Measurements from ENCODE around the gene GABBR2. TPM values are rescaled to one million over a fixed set of nuclear protein-coding genes. Genes with fewer than 3 reads are reported as not detected.
"Not testable (repeated sequence)": the region's sequence is repeated elsewhere in the genome, so short reads cannot be mapped to it uniquely, and the experiment has no call there.

The GABBR2 gene
- total RNA-seq, 1 donor from 2014 or later: 0.68 TPM

DNA sequence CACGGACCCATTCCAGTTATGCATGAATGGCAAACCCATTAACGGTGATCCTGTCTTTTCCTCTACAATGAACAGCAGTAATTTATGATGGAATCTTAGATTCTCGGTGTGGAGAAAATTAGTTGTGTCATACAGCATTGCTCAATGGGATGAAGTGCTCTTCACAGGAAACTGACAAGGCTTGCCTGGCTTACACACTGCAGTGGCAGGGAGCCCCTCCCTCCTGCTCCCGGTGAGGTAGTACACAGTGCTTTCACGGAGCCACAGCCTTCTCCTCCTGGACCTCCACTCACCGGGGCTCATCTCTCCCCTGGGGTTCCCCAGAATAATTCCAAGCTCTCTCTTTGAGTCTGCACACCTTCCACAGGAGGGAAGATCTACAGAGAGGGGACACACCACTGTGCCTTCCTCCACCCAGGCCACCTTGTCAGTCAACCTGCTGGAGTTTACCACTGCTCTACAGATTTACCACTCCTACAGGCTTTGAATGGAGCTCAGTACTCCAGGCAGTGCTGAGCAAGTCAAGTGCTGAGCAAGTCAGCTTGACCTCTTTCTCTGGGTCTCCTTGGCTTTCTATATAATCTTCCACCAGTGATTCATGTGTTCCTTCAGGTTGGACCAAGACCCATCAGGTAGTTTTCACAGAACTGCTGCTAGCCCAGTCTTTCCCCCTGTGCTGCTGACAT, 394.2 kb downstream of the GABBR2 start:
- DNase-seq: peak; percentile 8

DNA sequence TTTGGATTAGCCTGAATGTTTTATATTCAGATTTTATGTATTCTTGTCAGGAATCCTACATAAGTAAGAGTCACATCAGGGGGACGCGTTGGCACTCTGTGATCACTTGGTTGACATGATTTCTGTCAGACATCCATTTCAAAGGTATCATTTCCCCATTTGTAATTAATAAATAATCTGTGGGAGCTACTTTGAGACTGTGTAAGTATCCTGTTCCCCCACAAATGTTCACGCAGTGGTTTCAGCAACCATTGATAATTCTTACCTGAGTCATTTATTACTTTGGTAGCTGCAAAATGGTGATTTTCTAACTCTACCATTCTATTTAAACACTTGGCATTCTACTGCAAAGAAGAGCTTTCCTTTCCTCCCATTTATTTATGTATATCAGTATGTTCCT, 396.4 kb downstream of the GABBR2 start:
- no peak for DNase-seq

DNA sequence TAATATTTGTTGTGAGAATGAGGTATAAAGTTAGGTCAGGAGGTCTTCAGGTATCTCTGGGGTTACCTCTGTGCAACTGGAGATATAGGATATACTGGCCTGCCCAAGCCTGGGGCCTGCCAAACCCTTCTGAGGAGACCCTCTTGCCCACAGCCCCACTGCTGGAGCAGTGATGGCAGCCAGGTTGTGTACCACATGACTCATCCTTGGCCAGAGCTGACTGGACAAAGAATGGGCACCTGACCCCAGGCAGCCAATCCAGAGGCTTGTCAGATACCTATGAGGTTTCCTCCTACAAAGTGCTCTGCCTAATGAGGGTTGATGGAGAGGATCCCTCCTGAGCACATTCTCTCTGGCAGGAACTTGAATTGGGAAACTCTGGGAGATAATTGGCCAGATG, 397.2 kb downstream of the GABBR2 start:
- DNase-seq: no peak

DNA sequence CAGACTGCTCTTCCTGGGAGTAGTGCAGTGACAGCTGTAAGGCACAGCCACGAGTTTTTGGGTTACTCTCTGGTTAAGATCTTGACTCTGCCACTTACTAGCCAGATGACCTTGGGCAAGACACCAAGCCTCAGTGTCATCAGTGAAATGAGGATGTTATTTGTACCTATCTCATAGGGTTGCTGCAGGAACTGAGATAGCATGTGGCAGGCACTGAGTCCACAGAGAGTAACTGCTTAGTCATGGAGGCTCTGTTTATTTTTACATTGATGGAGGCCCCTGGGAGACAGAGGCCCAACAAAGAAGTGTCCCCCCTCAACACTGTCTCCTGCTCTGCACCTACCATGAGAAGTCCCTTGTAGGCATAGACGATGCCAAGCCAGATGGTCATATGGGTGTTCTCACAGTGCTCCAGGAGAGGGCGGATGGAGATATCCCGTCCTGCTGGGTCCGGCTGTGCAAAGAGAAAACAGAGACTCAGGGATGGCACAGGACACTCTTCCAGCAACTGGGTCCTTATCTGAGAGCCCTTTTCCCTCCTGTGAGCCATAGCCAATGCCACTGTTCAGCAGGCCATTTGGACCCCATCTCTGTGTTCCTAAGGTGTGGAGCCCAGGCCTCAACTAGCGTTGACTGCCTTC, 397.9 kb downstream of the GABBR2 start:
- no peak for DNase-seq

DNA sequence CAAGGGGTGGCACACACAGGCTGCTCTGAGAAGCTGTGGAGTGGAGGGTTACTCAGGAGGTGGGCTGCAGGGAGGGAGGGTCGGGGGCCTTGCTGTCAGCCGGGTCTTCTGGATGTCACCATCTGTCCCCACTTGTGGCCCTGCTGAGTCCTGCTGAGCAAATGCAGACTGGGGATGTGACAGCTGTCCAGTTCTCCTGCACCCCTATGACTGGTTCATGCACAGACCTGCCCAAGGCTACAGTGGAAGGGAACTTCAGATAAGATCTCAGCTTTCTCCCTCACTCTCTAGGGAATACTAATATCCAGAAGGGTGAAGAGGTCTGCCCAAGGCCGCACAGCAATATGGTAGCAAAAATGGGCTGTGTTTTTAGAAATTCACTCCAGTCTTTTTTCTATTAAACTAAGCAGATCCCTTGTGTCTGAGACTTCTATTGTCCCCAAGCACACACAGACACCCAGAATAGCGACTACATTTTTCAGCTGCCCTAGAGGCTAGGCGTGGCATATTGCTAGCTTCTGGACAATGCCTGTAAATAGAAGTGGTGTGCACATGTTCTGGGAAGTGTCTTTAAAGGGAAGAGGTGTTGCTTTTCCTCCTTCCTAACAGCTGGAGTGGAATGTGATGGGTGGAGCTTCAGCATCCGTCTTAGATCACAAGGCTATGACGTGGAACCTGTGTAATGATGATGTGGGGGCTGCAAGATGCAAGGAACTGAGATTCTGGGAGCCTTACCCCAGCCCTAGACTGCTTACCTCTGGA, 402.2 kb downstream of the GABBR2 start:
- DNase-seq: peak; percentile 46

DNA sequence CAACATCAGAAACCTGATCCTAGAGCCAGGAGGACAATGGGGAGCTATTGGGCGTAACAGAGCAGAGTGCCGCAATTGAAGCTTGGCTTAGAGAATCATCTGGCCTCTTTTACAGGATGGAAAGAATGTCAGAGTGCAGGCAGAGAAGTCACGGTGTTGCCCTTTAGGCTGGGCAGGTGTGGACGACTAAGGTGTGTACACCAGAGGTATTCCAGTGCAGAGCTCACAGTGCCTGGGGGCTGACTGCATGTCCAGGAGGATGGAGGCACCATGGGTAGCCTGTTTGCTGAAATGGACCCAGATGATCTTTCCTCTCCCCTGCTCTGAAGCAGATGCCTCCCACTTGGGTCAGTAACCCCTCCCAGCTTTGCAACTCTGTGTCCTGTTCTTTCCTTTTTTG, 404.4 kb downstream of the GABBR2 start:
- DNase-seq: no peak

DNA sequence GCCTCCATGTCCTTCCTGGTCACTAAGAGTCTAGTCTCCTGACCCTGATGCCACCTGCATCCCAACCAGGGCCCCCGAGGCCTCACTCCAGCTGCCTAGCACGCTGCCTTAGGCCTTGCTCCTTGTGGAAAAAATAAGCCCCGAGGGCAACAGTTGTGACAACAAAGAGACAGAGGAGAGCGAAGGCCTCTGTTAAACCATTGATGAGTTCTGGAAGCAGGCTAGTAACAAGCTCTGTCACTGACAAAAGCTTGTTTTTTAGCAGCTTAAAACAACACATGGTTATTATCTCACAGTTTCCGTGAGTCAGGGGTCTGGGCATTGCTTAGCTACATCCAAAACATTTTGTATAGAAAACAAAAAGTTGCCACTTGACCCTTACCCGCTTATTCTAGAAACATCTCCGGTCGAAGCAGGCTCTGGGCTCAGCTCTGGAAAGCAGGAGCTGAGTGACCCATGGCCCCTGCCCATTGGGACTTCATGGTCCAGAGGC, 405.1 kb downstream of the GABBR2 start:
- DNase-seq: peak; percentile 20

DNA sequence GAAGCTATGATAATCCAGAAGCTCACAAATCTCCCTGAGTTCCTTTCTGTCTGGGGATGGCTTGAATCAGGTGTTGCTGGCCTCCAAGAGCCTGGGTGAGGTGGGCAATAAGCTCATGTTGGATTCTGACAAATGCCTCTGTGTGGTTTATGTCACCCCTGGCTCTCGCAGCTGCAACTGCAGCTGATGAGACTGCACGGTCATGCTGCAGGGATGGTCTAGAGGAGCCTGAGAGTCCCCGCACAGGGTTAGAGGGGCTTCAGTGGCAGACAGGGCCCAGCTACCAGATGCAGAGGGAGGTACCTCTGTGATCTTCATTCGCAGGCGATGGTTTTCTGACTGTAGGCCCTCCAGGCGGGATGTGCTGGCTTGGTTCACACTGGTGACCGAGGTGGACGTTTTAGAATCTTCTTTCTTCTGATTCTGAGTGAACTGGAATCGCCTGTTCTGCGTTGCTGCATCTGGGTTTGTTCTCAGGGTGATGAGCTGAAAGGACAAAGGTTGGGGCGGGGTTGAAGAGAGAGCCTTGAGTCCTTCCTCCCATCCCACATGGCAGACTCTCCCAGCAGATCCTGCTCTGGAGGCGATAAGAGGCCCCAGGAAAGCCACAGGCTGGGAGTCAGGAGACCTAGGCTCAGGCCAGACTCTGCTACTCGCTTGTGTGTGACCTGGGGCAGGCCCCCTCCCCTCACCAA, 405.6 kb downstream of the GABBR2 start:
- DNase-seq: no peak

DNA sequence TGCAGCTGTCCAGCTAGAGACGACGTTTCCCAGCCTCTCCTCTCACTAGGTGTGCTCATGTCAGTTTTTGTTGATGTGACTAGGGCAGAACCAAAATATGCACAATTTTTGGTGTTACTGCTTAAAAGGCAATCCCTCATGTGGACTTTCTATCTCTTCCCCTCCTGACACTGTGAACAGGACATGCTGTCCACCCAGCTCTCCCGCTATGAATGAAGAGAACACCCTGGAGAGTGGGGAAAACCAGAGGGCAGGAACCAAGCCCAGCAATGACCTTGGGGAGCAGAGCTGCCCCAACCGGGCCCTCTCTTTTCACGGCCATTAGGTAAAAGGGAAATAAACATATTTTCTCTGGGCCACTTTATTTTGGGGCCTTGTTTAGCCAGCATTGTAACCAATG, 406.6 kb downstream of the GABBR2 start:
- DNase-seq: no peak

DNA sequence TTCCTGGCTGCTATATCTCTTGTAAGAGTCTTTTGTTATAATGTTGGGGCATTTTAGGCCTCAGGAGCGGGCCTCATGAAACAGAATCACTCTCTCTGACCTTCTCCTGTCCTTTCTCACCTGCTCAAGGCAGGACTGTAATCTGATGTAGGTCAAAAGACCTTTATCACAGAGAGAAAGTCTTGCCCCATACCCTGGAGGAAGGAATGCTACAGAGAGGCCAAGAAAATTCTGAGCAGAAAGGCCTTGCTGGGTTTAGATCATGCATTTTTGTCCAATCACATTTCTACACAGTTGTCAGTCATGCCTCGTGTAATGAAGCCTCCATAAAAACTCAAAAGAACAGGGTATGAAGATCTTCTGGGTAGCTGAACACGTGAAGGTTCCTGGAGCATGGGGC, 408.1 kb downstream of the GABBR2 start:
- no peak for DNase-seq

DNA sequence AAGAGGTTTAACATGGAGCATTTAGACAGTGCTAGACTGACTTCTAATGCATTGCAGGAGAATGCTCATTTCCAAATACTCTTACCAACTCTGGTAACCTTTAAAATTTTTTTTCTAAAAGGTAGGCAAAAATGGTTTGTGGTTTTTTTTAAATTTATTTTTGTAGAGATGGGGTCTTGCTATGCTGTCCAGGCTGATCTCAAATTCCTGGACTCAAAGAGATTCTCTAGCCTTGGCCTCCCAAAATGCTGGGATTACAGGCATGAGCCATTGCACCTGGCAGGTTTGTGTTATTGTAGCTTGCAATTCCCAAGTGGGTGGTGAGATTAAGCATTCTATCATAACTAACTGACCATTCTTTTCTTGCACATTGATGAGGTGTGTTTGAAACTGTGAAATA, 410.3 kb downstream of the GABBR2 start:
- DNase-seq: no peak

DNA sequence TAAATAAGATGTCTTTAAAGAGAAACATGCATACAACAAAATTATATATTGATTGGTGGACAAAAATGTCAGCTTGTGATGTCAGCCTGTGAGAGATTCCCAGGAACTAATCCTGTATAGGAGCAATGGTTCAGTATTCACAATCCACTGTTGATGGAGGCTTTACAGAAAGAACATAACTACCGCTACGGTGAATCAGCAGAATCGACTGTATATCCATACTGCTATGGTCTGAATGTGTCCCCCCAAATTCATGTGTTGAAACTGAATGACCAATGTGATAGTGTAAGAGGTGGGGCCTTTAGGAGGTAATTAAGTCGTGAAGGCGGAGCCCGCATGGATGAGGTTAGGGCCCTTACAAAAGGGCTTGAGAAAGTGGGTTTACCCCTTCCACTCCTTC, 412.9 kb downstream of the GABBR2 start:
- DNase-seq: no peak

DNA sequence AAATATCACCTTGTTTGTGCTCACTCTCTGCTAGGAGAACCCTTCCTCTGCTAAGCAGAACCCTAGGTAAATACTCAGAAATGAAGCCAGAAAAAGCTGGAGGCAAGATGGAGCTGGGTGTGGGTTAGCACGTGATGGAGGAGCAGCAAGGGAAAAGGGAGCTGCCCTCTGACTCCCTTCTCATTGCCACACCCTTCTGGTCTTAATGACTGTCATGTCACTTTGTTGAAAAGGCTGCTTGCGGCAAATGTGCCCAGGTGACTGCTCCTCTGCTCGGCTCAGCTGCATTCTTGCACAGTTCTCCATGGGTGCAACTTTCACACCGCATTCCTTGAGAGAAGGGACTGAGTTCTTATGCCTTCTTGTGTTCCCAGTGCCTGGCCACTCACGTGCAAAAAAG, 416.9 kb downstream of the GABBR2 start:
- no peak for DNase-seq

DNA sequence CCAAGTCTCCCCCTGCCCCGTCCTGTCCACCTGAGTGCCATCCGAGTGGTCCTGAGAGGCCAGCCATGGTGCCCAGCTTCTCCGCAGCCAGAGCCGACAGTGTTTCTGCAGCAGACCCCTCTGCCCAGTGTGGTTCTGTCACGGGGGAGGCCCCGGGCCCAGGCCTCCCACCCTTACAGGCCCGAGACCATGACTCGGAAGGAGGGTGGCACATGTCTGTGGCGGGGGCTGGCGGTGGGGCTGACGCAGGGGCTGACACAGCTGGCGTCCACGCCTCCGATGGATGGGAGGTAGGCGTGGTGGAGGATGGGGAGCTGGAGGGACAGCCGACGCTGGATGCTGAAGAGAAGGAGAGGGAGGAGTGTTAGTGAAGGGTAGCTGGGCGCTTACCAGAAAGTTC, 418.3 kb downstream of the GABBR2 start:
- no peak for DNase-seq

DNA sequence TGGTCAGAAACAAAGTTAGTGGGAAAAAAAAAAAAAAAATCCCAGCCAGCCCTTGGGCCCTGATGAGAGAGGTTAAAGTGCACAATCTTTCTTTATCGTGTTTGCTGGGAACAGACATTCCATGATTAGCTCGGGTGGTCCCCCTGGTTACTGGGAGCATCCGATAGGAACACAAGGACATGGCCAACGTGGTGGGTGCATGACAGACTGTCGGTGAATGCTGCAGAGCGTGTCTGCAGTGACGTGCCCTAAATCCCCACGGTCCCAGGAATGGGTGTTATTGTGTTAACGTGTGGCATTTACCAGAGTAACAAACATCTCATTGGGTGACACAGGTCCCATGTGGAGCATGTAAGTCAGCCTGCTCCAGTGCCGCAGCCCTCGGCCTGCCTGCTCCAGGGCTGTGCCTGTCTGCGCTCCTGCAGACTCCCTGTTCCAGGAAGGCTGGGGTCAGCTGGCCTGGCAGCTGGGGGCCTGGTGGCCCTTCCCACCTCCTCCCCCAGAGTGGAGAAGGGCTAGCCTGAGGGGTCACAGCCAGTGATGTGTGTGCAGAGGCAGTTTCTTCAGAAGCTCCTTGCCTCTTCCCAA, 419.0 kb downstream of the GABBR2 start:
- DNase-seq: no peak

DNA sequence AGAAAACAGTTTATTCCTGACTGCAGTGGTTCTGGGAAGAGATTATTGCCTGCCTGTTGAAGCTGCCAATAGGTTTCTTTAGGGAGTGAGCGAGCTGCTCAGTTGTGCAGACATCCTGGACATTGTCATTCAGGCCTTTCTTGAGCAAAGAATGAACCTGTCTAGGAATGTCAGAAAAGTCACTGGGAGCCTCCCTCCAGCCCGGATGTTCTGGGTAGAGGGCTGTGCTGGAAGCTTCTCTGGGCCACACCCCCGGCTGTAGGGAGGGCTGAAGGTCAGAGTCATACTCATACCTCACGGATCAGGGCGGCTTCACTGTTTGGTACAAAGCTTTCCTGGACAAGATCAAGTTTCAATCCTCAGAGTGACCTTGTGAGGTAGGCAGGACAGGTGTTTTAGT, 419.9 kb downstream of the GABBR2 start:
- no peak for DNase-seq

DNA sequence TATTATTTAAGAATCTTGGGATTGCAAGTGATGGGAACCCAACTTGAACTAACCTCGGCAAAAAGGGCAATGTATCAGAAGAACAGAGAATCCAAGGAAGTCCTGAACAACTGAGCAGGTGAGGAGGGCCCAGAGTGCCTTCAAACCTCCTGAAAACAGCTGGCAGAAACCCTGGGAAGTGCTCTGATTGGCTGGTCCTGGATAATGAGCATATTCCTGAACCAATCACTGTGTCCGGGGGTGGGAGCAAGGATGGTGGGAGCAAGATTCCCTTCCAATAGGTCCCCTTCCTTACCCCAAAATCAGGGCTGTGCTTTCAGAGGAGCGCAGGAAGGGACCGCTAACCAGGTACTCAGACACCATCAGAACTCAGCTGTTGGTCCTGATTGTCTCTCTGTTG, 421.4 kb downstream of the GABBR2 start:
- no peak for DNase-seq

DNA sequence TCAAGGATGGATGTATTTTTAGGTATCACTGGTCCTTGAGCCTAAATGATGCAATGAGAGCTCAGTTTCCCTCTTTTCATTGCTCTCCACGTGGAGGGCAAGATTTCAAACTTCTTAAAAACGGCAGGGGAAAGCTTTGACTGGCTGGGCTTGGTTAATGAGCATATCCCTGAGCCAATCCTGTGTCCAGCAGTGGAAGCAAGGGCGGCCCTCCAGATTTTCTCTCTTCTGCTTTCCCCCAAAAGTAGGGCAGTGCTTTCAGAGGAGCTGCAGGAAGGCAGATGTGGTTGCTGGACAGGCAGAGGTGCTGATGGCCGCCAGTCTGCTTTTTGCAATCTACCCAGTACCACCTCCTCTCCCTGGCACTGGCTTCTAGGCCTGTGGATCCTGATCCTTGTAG, 423.3 kb downstream of the GABBR2 start:
- DNase-seq: no peak

DNA sequence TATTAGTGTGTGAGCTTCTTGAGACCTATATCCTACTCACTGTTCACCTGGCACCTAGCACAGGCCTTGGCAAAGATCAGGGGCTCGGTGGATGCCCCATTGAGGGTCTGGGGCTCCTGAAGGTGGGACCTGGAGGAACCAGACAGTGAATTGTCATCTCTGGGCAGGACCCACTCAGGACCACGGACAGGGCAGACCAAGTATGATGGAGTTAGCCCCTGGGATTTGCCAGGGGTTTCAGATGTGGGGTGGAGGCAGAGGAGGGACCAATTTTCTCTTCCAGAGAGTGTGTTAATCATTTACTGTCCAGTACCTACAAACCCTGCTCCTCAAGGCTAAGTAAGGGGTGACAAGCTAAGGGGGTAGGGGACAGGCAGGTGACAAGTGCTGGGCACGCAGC, 424.0 kb downstream of the GABBR2 start:
- no peak for DNase-seq

DNA sequence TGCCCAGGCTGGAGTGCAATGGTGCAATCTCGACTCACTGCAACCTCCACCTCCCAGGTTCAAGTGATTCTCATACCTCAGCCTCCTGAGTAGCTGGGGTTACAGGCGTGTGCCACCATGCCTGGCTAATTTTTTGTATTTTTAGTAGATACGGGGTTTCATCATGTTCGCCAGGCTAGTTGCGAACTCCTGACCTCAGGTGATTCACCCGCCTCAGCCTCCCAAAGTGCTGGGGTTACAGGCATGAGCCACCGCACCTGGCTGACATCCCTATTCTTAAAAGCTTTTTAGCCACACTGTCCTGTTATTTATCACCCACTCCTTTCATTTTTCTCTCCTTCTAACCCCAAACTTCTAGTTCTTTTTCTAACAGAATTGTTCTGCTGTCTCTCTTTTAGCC, 425.6 kb downstream of the GABBR2 start:
- not testable (repeated sequence) for DNase-seq

DNA sequence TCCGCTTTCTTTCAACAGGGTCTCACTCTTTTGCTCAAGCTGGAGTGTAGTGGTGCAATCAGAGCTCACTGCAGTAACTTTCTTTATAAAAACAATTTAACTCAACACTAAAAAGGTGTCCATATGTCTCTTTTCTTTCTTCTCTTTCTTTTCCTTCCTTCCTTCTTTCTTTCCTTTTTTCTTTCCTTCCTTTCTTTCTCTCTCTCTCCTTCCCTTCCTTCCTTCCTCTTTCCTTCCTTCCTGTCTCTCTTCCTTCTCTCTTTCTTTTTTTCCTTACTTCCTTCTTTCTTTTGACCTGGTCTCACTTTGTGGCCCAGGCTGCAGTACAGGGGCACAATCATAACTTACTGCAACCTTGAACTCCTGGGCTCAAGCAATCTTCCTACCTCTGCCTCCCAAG, 427.5 kb downstream of the GABBR2 start:
- DNase-seq: no peak

DNA sequence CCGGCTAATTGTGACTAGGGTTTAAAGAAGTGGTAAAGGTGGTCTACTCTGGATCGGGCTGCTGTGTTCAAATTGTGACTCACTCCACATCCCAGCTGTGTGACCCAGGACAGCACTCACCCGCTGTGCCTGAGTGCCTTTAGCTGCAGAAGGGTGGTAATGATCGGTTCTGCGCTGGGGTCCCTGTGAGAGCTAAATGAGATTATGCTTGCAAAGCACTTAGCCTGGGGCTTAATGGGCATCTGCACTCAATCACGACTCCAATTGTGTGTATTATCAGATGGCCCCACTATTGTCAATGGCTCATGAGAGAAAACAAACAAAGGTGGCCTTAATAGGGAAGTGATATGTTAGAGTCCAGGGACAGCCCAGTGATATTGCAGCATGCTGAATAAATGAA, 428.2 kb downstream of the GABBR2 start:
- DNase-seq: no peak

DNA sequence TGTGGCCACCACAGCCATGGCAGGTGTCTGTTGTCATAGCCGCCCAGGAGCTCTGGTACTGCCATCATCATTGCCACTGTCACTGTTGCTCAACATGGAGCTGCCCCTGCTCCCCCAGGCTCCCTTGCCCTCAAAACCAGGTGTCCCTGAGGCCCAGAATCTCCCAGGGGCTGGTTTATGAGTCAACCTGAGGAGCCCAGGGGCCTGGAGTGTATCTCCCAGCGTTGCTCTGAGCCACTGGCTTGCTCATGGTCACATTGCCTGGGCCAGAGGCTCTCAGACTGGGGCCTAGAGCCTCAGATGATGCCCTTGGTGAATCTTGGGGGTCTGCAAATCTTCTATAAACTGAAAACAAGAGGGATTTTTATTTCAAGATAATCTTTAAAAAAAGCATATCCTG, 428.6 kb downstream of the GABBR2 start:
- DNase-seq: no peak
